Measurements from ENCODE around the gene ADAP1.
"Not testable (repeated sequence)": the region's sequence is repeated elsewhere in the genome, so short reads cannot be mapped to it uniquely, and the experiment has no call there.

Gene ADAP1

DNA sequence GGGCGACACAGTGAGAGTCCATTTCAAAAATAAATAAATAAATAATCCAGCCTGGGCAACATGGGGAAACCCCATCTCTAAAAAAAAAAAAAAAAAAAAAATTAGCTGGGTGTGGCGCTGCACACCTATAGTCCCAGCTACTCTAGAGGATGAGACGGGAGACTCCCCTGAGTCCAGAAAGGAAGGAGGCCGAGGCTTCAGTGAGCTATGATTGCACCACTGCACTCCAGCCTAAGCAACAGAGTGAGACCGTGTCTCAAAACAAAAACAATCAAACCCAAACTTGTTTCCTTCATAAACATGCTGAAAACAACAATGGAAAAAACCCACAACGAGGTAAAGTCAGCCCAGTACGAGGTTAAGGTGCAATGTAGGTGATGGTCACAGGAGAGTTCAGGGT, 19.7 kb upstream of the ADAP1 start:
- peak; percentile 23 for DNase-seq

DNA sequence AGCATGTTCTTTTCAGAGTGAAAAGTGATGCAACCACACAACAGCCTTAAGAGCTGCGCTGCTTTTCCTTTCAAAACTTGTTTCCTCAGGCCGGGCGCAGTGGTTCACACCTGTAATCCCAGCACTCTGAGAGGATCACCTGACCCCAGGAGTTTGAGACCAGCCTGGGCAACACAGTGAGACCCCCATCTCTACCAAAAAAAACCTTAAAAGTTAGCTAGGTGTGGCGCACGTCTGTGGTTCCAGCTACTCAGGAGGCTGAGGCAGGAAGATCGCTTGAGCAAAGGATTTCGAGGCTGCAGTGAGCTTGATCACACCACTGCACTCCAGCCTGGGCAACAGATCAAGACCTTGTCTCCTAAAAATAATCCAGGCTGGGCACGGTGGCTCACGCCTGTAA, 18.8 kb upstream of the ADAP1 start:
- DNase-seq: no peak

DNA sequence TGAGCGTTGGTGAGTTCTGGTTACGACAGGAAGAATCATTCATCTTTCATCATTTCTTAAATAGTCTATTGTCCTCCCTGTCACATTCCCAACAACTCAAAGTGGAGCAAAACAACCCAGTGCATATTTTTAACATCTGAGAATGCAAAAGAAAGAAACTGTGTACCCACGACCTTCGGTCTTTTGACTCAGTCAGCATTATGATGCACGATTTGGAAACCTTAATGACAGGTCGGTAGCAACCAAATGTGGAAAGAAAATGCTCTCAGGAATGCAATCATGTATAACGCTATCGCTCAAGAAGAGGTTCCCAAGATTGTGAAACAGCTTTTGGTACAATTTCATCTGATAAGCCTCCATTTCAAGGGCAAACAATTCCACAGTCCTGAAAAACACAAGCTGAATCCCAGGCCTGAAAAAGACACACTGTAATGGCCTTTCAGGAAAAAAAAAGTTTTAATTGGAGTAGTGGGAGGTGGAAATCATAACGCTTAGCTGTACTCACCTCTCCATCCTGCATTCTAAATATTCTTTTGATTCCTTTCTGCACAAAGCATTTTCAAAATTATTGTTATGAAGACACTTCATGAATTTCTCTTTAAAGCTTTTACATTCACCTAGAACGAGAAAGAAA, 18.3 kb upstream of the ADAP1 start:
- DNase-seq: no peak

DNA sequence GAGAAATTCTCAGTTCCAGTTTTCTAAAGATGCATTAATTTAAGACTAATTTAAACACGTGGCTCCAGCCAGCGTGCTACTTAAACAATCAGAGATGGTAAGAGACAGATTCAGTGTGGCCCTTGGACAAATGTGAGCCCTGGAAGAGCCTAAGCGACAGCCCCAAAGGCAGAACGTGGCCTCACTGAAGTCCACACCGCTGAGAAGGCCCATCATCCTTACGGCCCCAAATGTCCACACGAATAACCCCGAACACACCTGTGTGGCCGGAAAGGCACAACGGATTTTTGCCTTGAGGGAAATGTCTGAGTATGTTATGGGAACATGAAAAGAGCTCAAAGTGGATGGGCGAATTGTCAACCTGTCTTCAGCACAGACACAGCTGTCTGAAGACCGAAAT, 17.6 kb upstream of the ADAP1 start:
- no peak for DNase-seq

DNA sequence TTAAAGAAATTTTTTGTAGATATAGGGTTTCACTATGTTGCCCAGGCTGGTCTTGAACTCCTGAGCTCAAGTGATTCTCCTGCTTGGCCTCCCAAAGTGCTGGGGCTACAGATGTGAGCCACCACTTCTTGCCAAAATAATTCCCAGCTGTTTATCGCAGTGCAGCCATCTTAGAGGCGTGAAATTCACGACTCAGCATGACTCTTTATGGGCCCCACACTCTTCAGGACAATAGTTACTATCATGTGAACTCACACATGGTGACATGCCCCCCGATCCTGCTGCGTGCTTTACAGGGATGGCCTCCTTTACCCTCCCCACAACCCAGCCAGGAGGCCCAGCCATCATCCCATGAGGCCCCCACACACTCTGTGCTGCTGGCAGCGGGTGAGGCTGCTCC, 16.3 kb upstream of the ADAP1 start:
- DNase-seq: no peak

DNA sequence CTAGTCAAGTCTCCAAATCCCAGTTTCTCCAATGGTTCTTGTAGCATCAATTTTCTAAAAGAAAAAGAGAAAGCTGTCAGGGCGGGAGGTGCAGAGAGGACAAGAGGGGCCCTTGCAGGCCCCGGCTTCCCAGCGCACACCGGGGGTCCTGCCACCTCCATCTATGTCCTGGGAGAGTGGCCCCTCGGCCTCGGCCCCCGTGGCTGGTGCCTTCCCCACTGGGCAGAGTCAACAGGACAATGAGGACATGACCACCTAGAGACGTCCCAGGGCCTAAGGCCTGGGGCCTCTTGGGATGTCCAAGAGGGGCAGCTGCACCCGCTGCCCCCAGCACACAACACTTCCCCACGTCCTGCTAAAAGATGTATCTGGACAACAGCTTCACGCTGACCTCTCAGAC, 14.9 kb upstream of the ADAP1 start:
- no peak for DNase-seq

DNA sequence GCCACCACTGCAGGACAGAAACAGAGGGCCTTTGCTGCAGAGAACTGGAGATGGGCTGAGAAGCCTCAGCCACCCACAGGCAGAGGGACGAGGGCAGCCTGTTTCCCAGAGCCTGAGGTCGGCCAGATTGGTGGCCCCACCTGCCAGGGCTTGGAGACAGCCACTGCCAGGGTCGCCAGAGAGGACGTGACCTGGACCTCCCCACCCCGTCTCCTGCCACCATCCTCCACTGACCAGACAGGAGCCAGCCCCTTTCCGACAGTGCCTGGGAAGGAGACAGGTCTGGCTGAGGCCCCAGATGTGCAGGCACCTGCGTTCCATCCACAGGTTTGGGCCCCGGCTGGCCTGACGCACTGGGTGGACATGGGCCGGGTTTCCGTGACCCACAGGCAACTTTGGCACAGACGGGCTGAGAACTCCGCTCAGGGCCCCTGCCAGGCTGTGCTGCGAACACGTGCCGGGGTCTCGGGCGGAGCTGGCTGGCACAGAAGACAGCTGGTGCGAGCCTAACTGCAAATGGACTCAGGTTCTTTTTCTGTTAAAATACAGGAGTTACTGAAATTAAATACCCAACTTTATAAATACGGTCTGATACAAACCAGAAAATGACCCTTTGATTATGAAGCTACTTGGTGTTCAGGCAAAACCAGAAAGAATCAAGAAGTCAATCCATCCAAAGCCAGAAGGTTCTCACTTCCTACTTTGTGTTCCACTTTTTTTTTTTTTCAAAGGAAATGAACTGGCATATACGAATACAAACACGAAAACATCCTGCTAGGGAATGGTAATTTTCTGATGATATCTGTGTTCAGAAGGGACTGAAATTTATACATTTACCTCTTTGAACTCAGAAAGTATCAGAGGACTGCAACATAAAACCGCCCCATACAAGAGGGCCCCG, 14.0 kb upstream of the ADAP1 start:
- no peak for DNase-seq

DNA sequence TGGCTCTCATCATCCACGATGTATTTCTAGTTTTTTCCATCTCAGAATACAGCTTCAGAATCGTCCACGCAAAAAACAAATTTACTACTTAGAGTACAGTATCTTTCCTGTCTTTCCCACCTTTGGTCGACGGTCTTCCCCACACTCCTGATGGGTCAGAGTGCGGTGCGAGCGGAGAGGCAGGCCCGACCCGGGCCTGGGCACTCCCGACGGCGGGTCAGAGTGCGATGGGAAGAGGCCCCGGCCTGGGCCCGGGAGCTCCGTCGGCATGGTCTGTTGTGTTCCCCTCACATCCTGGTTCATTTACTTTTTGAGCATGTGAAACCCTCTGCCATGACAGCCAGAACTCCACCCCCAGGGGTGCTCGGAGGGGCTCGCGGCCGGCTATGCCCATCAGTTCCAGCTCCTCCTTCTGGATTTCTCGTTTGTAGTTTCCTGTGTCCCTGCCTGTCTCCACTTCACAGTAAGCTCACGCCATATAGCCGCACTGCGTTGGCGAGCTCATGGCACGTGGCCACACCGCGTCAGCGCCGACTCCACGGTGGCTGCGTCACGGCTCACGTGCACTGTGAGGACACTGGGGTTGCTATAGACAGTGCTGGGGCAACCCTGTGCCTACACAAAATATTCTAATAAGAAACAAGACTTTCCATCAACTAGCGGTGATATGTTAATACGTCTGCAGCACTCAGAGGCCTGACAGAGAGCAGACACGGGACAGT, 13.0 kb upstream of the ADAP1 start:
- no peak for DNase-seq

DNA sequence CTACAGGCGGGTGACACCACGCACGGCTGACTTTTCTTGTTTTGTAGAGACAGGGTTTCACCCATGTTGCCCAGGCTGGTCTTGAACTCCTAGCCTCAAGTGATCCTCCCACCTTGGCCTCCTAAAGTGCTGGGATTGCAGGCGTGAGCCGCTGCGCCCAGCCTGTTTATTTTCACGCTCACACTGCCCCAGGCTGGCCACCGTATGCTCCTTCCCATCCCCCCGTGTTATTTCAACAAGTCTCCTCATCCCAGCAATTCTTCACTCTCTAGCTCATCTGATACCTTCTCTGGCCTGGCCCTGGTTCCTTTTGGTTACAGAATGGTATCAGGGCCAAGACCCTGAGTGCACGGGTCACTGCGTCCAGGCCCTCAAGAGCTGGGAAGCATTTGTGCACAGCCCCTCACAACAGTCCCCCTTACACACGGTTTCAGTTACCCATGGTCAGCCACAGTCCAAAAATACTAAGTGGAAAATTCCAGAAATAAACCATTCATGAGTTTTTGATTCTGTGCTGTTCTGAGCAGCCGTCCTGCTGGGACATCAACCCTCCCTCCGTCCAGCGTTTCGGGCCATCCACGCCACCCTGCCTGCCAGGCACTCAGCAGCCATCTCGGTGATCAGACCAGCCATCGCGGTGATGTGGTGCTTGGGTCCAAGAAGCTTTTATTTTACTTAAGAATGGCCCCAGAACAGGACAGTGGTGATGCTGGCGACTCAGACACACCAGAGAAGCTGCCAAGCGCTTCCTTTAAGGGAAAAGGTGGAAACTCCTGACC, 12.0 kb upstream of the ADAP1 start:
- no peak for DNase-seq

DNA sequence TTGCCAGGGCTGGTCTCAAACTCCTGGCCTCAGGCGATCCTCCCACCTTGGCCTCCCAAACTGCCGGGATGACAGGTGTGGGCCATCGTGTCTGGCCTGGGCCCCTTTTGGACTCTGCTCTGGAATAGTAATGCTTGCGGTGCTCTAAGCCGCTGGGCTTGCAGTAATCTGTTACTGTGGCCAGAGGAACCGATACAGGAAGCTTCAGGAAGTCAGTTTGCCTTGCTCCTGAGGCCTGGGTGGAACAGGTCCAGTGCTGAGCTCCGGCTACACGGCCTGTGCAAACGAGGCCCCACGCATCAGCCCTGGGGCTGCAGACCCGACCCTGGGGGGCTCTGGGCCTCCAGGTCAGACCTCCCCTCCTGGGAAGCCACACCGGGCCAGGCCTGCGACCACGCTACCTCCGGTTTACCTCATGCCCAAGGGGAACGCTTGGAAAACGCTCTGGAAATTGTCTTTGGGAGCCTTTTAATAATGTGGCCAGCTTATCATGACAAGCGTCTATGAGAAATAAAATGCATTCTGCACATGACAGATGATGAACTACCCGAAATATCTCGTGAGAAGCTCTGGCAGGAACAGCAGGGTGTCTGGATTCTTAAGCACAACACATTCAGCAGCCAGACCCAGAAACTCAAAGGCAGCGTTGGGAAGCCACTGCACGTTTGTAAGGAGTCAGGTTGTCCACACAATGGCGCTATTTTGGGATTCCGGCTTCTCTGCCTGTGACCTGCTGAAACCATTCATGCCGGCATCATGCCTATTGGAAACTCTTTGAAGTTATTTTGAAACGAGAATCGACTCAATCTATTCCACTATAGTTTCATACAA, 10.1 kb upstream of the ADAP1 start:
- DNase-seq: peak; percentile 1

DNA sequence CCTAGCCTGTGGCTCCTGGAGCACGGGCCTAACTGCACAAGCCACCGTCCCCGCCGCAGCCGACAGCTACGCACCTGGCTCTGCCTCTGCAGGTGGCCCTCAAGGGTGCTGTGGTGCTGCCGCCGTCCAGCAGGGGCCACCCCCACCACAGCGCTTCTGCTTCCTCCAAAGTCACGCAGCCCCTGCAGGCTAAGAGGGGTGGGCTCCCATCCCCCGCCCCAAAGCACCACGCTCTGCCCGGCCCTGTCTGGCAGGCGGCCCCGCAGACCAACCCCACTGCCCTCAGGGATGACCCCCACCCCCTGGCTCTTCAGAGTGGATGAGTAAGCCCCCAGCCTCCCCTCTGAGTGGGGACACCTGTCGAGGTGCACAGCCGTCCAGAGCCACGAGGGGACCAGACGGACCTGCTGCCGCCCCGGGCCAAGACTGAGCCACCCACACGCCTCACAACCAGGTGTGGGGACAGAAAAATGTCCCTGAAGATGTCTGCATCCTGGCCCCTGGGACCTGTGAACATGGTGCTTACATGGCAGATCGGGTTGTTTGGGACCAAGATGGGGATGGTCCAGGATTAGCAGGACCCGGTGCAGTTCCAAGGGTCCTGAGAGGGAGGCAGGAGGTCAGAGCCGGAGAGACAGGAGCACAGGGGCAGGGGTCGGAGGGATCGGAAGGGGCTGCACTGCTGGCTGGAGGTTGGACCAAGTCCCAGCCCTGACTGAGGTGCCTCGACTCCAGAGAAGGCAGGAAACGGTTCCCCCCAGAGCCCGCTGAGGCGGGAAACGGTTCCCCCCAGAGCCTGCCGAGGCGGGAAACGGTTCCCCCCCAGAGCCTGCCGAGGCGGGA, 9.0 kb upstream of the ADAP1 start:
- no peak for DNase-seq

DNA sequence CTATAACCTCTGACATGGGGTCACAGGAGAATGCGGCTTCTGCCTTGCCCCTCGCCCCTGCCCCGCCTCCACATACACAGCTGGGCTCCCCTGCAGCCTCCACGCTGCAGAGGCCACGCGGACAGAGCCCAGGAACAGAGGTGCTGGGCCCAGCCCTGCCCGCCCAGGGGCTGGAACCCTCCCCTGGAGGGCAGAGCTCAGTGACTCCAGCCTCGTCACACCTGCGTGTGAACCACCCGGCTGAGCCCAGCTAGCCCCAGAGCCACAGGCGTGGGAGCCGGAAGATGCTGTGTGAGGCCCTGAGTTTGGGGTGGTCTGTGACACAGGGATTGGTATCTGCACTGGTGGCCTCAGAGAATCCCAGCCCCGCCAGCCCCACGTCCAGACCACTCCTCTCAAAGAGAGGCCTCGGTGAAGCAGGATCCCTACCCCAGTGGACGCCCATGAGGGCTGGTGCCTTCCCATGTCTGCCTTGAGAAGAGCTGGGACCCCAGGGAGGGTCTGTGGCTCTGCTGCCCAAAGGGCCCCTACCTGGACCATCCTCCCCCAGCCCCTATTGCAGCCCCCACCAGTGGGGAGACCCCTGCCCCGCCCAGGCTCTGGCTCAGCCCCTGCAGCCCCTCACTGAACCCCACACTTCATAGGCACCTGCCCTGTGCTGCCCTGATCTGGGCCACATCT, 8.1 kb upstream of the ADAP1 start:
- no peak for DNase-seq

DNA sequence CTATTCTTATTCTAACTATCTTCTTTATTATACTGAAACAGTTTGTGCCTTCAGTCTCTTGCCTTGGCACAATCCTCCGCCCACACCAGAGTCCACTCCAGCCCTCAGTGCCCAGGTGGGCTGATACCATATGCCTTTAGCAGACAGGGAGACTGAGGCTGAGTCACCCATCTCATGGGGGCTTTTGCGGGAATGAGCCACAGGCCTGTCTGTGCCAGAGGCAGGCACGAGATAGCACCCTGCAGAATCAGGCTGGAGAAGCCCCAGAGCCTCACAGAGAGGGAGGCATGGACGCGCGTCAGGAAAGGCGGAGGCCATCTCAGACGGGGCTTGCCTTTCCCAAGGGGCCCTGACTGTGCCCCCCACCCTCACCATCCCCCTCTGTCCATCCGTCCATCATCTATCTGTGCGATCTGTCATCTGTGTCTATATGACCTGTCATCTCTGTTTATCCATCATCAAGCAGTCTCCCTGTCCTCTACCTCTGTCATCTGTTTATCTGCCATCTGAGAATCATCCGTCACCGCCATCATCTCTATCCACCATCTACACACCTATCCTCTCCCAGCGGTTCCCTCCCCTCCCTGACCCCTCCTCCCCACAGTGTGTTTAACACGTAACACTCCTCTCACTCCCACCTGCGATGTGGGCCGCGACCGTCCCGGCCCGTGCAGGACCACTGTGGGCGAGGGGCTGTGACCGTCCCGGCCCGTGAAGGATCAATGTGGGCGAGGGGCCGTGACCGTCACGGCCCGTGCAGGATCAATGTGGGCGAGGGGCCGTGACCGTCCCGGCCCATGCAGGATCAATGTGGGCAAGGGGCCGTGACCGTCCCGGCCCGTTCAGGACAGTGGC, 7.3 kb upstream of the ADAP1 start:
- DNase-seq: no peak

DNA sequence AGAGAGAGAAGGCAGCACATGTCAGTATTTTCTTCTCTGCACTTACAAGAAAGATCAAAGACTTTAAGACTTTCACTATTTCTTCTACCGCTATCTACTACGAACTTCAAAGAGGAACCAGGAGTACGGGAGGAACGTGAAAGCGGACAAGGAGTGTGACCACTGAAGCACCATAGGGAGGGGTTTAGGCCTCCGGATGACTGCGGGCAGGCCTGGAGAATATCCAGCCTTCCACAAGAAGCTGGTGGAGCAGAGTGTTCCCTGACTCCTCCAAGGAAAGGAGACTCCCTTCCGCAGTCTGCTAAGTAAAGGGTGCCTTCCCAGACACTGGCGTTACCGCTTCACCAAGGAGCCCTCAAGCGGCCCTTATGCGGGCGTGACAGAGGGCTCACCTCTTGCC, 6.5 kb upstream of the ADAP1 start:
- not testable (repeated sequence) for DNase-seq

DNA sequence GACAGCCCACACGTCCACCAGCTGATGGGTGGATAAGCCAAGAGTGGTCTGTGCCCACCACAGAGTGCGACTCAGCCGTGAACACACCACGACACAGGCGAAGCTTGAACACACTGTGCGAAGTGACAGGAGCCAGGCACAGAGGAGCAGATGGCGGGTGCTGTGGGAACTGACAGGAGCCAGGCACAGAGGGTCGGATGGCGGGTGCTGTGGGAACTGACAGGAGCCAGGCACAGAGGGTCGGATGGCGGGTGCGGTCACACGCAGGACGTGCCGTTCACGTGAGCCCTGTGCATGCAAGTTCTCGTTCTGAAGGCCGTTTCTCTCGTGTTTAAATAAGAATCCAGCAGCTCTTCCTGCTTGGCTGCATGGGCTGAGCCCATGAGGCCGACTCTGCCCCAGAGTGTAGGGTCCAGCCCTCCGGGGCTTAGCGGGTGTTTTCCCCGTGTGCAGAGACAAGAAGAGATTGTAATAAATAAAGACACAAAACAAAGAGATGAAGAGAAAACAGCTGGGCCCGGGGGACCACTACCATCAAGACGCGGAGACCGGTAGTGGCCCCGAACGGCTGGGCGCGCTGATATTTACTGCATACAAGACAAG, 5.9 kb upstream of the ADAP1 start:
- DNase-seq: no peak

DNA sequence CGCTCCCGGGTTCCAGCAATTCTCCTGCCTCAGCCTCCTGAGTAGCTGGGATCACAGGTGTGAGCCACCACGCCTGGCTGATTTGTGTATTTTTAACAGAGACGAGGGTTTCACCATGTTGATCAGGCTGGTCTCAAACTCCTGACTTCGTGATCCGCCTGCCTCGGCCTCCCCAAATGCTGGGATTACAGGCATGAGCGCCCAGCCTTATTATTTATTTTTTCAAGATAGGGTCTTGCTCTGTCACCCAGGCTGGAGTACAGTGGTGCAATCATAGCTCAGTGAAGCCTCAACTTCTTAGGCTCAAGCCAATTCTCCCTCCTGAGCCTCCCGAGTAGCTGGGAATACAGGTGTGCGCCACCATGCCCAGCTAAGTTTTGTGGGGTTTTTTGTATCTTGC, 5.3 kb upstream of the ADAP1 start:
- DNase-seq: not testable (repeated sequence)

DNA sequence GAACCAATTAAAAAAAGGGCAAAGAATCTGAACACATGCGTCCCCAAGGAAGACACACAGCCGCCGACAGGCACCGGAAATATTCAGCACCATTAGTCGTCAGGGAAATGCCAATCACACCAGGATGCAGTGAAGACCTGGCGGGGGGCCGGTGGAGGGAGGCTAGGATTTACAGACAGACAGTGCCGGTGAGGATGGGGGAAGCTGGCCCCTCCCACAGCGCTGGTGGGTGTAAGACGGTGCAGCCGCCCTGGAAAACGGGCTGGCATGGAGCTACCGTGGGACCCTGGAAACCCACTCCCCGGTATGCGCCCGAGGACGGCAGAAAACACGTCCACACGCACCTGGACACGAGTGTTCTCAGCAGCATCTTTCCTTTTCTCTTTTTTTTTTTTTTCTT, 4.8 kb upstream of the ADAP1 start:
- no peak for DNase-seq

DNA sequence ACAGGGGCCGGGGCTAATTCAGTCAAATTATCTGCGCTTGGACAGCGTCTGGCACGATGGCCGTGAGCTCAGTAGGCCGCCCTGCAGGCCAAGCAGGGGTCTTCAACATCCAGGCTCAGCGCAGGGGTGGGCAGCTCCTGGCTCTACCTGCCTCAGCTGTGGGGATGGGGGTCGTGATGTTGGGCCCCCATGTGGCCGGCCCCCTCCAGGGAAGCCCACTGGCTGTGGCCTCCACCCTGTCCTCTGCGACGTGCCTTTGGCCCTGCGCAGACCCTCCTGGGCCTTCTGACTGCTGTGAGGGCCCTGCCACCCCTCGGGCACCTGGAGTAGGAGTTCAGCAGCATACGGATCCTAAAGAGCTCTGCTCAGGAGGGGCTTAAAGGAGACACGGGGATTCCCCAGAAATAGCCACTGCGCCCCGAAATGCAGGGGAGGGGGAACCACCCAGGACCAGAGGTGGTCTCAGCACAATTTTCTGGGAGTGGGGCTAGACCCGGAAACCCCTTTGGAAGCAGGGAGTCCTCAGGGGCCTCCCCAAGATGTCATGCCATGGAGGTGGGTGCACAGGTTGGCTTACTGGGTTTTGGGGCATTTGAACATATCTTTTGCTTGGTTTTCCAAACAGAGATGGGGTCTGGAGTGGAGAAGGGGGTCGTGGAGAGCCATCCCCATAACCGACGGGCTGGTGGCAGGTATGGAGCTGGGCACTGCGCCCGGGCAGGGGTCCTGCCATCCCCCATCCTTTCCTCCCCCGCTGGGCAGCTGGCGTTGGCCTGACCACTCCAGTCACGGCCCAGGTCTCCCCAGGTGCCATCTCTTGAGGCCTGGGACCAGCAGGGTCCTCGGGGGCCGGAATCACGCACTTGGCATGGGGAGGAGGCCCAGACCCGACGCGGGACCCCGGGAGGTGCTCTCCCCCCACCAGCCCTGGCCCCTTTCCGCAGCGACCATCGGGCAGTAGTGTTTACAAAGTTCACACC, 4.0 kb upstream of the ADAP1 start:
- no peak for DNase-seq

Data from OCI-M1 (cell line).